GM18517 (cell line): Measurements from ENCODE around the gene STKLD1.
"Not testable (repeated sequence)": the region's sequence is repeated elsewhere in the genome, so short reads cannot be mapped to it uniquely, and the experiment has no call there.

Source experiments
- ATAC-seq: cut with Tn5 transposase; IDR thresholded peaks from one replicate; pipeline ENCODE4 v1.9.1; 2021; ENCODE audit warnings: mild to moderate bottlenecking, moderate library complexity; ENCODE audit not compliant: unreplicated experiment

Gene STKLD1

DNA sequence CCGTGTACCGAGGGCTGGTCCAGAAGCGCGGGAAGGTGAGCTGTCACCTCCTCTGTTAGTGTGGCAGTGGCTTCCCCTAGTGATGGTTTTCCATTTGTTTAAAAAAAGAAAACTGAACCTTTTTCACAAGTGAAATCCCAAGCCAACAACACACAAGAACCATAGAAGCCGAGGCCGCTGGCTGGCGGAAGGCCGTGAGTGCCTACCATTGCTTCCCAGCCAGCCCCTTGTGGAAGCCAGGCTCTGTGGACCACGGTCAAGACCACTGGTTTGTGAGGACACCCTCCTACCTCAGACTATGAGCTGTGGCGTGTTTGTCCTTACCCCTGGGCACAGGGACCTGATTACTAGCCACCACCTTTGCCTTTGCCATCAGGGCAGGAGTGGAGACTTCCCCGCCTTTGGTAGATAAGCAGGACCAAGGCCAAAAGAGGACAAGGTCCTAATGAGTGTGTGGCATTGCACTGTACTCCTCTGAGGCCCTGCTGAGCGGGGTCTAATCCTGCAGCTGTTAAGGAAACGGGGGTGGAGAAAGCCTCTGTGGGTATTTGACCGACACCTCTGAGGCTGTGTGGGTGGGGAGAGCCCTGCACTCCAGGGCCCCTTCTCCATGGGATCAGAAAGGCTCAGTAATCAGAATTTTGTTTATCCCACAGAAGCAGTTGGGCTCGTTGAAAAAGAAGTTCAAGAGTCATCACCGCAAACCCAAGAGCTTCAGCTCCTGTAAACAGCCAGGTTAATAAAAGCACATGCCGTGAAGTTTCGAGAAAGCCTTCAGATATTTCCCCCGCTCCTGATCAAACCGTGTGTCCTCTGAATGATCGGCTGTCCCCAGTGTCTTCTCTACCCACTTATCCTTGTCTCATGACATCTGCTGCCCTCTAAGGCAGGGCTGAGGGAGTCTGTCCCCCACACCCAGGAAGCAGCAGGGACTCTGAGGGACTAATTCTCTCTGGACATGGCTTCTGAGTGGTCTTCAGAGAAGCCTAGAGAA, 15.5 kb upstream of the STKLD1 start:
- ATAC-seq, result no peak

DNA sequence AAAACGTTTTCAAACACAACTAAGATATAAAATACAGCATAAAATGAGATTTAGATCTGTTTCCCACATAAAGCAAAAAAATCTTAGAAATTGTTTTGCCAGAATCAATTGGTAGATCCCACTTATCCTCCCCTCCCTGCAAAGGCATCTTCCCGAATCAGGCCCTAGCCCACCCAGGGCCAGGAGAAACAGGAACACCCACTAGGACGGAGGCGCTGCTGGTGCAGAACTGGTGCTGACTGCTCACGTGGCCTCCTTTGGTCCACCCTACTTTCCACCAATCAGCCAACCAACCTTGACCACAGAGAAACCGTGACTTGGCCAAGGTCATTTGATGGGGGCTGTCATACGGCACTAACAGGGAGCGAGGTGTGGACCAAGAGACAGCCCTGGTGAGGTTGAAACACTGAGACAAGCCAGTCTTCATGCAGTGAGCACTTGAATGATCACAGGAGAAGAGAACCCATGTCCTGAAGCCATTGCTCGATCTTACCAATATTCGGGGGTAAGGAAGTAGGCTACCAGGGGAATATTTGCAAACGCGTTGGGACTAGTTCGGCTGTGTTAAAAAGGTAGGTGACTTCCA, 14.6 kb upstream of the STKLD1 start:
- ATAC-seq, result no peak

DNA sequence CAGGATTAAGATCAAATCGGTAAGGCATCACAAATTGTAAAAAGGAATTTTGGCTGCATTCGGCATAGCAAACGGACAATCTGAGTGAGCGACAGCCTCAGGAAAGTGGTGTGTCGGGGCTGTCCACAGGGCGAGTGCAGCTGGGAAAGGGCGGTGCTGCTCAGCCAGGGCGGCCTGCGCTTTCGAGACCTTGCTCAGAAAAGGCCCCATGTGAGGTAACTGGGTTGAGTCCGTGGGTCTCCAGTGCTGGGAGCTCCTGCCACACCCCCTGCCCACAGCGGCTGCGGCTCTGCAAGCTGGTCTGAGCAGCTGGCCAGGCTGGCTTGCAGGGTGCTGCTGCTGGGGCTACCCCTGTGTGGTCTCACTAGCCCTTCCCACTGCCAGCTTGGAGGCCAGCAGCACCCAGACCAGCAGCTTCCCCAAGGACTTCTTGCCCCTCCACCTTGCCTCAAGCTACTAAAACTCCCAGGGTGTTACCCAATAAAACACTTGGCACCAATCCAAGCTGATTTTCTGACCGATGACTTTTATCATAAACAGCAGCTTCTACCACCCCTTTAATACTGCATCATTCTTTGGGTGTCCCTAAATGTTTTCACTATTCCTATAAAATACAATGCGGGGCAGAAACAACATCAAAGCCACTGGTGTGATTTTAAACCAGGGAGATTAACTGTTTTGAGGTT, 13.7 kb upstream of the STKLD1 start:
- ATAC-seq, result no peak

DNA sequence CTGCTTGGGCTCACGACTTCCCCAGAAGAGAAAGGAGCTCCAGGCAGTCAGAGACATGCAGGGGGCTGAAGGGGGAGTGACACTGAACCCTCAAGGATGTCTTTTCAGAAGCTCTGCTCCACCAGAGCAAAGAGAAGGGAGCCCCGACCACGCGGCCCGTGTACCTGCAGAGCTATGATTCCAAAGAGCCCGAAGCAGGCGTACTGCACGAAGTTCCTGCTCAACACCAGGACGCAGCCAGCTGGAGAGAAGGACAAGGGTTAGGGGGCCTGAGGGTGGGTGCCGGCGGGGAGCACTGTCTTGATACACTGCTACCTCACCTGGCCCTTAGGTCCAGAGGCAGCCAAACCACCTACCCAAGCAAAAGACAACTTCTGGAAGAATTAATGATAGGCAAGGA, 9.7 kb upstream of the STKLD1 start:
- no peak for ATAC-seq

DNA sequence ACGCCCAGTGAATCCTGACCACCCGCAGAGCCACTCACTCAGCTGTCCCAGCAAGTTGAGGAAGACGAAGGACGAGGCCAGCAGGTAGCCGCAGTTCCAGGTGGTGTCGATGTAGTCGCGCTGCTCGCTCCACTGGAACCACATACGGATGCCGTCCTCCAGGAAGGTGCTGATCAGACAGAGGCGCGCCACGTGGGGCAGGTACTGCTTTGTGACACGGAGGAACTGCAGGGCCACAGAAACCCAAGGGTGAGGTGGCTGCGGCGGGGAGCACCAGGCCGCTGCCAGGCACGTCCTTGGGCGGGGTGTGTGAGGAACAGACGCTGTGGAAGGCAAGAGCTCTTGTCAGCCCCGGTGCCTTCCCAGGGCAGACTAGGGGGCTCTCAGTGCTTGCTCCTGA, 8.9 kb upstream of the STKLD1 start:
- ATAC-seq, result no peak

DNA sequence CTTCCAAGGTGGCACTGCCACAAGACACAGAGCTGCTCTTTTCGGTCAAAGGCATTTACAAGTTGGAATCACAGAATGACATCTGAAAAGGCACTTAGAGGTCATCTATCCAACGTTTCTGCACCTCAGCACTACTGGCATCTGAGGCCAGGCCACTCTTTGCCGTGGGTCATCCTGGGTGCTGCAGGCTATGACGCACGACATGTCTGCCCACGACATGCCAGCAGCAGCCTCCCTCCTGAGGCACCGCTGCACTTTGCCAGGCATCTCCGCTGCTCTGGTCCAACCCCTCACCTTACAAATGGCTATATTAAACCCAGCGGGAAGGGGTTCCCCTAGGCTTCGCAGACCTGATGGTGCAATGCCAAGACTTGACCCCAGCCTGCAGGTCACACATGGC, 8.4 kb upstream of the STKLD1 start:
- no peak for ATAC-seq

DNA sequence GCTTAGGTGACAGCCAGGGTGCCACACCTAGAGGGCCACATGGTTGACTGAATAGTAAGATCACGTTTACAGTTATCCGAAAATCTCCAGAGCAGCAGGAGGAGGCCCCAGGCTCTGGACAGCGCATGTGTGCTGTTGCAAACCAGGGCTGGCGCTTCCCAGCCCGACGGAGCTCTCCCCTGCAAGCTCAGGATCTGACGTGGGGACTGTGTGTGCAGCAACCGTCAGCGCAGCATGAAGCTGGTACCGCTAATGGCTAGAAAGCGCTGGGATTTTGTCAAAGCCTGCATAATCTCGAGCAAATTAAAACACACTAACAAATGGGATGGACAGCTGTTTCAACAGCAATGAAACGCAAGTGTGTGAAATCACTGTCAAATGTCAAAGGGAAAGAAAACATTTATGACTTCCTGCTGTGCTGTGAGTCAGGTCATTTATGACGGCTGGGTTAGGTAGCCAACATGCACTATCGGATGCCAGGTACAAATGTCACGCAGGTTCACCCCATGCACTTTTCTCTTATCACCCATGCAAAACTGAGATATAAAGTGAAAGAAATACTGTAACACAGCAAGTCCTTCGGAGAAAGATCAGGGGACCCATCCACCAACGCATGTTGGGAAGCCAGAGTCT, 7.8 kb upstream of the STKLD1 start:
- no peak for ATAC-seq

DNA sequence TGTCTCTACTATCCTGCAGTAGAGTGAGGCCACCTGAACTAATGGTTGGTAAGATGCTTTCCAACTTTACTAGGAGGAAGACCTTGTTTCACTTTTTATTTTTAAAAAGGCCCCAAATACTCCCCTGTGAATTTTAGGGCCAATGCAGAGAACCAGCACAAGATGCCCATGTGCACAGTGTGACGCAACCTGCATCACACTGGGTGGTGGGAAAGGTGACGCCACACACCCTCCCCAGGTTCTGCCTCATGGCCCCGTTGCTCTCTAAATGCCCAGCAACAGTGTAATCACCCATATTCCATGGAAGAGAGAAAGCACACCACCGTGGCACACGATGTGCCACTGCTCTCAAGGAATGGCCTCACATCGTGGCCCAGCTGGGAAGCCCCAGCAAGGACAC, 6.7 kb upstream of the STKLD1 start:
- no peak for ATAC-seq

DNA sequence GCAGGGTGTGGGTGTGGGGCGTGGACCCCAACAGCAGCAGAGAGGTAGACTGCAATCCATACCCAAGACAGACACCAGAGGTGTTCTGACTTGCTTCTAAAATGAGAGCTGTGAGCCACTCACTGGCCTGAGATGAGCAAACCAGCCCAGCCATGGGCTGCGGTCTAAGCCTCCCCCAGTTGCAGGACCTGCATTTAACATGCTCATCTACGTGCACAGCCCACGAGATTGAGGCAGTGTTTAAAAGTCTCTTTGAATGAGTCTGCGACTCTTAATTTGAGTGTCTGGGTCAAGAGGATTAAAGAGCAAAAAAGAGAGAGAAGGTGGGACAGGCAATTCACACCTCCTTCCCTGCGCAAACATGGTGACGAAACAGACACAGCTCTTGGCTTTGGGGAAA, 6.2 kb upstream of the STKLD1 start:
- ATAC-seq, result no peak

DNA sequence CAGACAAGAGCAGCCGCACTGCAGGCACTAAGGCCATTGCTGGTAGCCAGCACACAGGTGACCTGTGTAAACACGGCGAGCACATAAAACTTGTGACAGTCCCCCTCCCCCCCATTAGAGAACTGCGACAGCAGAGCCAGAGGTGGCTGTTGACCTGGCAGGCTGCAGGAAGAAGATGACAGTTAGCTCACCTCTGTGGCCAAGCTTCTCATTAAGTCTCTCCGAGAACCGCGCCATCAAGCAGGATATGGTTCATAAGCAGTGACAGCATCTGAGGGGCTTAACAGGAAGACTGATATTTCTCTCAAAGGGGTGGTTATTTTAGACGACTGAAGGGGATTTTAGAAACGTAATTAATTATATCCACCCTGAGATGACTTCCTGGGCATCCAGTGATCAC, 5.5 kb upstream of the STKLD1 start:
- ATAC-seq, result no peak

DNA sequence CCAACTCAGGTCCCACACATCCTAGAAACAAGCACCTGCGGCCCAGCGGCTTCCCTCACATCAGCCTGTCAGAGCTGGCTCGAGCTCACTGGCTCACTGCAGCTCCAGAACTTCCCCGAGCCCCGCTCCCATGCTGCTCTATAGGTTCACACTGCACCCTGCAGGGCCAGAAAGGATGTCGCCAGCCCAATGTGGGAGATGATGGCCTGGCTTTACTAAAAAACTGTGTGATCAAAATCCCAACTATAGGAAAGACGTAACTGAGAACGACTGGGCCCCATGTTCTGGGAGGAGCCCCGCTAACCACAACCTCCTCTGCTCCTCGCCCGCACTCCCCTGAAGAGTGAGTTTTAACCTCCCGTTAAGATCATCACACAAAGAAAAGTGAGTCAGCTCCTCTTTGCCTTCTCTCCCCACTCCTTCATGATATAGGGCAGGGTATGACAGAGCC, 4.9 kb upstream of the STKLD1 start:
- ATAC-seq, result no peak

DNA sequence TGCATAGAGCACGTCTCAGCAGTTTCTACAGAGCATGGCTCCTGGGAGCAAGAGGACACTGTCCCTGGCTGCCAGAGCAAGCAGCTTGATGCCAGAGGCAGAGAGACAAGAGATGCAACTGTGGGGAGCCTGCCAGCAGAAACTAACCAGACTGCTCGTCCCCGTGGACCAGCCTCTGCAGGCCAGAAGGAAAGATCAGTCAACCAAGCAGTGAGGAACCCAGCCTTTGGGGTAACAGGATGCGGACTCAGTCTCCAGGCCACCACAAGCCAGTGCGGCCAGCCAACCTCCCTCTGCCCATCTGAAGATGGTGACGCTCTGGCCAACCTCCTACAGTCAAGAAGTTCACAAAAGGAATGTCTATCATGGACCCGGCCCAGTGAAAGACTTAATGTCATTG, 4.0 kb upstream of the STKLD1 start:
- ATAC-seq, result no peak

DNA sequence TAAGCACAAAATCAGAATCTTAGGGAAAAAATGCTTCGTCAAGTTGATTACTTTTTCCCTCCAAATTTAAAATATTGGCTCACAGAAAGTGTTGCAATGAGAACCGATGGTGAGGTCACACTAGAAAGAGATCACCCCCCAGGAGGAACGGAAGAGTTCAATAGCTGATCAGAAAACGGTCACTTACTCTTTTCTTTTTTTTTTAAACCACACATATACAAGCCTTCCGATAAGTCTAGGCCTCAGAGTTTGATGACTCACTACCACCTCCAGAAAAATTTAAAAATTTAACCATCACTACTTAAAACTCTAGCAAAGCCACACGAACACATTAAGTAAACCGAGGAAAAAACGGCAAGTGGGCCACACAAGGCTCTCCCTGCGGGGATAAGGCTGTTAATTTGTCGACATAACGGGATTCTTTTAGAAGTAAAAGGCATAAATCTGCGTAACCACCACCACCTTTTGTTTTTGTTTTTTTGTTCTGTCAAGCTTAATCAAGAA, 1.5 kb upstream of the STKLD1 start:
- no peak for ATAC-seq

DNA sequence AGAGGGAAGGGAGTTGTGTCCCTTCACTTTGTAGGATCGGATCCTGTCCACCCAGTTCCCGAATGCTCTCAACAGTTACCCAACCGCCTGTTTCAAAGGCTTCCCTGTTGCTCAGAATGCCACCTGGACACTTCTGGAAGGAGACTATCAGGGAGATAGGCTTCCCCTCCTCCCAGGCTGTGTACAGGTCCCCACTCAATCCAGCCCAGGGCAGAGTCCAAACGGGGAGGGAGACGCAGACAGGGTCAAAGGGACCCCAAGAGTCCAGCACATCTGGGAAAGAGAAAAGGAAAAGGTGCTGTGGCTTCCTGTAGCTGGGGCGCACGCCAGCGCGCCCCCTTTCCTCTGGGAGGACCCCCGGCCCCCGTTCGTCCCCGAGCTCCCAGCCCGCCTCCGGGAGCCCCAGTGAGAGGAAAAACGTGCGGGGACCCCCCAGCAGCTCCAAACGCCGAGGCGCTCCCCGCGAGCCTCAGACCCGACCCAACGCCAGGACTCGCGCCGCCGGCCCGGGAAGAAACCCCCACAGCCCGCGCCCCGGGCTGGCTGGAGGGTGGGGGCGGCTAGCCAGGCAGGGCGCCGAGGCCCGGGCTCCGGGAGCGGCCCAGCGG, 946 bp upstream of the STKLD1 start:
- no peak for ATAC-seq

DNA sequence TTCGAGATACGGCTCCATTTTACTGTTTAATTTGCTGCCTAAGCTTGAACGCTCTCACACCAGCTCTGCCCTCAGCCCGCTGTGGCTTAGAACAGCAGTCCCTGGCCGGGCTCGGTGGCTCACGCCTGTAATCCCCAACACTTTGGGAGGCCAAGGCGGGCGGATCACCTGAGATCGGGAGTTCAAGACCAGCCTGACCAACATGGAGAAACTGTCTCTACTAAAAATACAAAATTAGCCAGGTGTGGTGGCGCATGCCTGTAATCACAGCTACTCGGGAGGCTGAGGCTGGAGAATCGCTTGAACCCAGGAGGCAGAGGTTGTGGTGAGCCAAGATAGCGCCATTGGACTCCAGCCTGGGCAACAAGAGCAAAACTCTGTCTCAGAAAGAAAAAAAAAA, 1.1 kb downstream of the STKLD1 start:
- ATAC-seq, result not testable (repeated sequence)

DNA sequence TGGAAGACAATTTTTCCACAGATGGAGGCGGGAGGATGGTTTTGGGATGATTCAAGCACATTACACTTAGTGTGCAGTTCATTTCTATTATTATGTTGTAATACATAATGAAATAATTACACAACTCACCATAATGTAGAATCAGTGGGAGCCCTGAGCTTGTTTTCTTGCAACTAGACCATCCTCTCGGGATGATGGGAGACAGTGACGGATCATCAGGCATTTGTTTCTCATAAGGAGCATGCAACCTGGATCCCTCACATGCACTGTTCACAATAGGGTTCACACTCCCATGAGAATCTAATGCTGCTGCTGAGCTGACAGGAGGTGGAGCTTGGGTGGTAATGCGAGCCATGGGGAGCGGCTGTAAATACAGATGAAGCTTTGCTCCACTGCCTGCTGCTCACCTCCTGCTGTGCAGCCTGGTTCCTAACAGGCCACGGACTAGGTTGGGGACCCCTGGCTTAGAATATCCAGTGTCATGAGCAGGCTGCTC, 1.6 kb downstream of the STKLD1 start:
- ATAC-seq, result no peak

DNA sequence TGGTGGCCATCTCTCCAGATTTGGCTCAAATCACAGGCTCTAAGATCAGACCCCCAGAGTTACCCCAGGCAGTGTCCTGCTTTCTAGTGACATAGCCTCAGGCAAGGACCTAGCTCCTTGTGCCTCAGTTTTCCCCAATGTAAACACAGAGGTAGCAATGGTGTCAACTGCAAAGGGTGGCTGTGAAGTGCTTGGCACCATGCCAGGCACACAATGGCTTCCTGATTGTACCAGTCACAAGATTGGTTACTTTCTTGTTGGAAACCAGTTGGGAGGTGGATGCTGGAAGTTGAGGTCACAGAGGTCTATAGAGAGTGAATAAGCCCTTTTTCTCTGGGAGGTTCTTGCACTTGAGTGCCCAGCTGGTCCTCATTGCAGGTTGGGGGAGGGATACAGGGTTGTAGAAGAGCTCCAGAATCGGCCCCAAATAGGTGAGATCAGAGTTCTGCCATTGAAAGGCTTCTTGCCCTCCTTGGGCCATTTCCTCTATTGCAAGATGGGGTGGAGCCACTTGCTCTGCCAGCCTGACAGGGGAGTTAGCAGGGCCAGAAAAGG, 2.3 kb downstream of the STKLD1 start:
- no peak for ATAC-seq

DNA sequence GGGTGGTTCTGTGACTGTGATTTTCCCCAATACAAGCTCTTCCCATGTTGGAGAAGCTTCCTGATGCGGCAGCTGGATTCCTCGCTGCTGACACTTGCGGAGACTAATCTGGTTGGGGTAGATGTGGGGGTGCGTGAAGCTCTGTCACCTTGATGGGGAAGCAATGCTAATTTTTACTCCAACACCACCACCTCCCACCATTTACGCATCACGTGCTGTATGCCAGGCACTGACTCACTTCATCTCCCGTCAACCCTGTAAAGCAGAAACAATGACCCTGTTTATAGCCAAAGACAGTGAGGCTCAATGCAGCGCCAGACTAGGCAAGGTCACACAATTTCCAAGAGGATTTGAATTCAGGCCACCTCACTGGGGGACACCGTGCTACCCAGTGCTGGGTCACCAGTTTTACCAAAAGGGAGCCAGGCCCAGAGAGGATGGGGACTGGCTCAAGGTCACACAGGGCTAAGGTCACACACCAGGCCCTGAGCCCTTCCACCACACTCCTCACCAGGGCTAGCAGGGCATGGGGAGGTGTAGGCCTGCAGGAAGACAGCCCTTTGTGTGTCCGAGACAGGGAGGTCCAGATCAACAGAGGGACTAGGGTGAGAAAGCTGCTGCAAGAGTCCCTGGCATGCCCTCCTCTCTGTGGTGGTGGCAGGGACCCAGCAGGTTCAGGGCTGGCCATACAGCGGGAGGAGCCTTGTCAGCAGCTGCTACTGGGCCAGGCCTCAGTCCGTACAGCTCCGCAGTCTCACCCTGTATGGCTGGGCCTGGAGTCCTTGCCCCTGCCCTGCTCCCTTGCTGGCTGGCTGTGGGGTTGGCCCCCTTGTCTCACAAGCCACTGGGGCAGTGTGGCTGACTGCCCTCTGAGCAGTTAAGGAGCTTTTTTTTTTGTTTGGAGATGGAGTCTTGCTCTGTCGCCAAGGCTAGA, 3.3 kb downstream of the STKLD1 start:
- no peak for ATAC-seq

DNA sequence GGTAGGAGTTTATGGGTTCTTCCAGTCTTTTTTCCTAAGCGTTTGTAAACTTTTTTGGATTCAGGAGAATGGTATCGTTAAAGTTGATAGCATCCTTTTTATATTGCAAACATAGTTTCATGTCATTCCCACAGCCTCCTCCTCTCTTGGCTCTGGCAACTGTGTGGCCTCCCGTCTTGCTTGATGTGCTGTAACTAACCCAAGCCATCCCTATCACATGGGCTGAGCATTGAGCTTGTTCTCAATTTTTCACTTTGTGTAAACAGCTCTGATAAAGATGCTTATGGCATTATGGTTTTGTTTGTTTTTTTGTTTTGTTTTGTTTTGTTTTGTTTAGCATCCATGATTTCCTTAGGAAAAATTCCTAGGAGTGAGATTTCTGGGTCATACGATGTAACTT, 4.6 kb downstream of the STKLD1 start:
- ATAC-seq, result no peak
